ENCODE results near the gene GRM8.

DNA sequence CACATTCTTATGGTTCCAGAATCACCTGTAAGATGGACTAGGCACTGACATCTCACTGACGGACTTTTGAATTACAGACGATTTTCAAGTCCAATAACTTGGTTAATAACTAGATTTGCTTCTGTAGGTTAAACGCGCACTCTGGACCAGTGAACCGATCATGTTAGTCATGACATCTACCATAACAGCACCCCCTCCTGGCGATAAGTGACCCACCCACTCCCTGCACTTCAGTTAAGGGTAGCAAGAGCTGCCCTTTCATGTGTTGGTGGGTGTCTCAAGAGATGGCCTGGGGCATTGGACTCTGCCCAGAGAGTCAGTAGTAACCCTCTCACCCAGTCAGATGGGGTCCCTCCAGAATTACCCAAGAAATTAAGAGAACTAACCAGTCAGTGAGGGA lies 12.9 kb downstream of the GRM8 start:
- TF ChIP-seq, protein P1, sequence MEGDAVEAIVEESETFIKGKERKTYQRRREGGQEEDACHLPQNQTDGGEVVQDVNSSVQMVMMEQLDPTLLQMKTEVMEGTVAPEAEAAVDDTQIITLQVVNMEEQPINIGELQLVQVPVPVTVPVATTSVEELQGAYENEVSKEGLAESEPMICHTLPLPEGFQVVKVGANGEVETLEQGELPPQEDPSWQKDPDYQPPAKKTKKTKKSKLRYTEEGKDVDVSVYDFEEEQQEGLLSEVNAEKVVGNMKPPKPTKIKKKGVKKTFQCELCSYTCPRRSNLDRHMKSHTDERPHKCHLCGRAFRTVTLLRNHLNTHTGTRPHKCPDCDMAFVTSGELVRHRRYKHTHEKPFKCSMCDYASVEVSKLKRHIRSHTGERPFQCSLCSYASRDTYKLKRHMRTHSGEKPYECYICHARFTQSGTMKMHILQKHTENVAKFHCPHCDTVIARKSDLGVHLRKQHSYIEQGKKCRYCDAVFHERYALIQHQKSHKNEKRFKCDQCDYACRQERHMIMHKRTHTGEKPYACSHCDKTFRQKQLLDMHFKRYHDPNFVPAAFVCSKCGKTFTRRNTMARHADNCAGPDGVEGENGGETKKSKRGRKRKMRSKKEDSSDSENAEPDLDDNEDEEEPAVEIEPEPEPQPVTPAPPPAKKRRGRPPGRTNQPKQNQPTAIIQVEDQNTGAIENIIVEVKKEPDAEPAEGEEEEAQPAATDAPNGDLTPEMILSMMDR (IDR thresholded peaks at IDR 0.05; ENCODE audit: low read depth, low read length, missing input control), result no peak
- TF ChIP-seq TAF1 (conservative IDR thresholded peaks at IDR 0.05), result no peak
- TF ChIP-seq, protein P2, sequence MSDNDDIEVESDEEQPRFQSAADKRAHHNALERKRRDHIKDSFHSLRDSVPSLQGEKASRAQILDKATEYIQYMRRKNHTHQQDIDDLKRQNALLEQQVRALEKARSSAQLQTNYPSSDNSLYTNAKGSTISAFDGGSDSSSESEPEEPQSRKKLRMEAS (IDR thresholded peaks at IDR 0.05), result no peak
- TF ChIP-seq, protein P3, sequence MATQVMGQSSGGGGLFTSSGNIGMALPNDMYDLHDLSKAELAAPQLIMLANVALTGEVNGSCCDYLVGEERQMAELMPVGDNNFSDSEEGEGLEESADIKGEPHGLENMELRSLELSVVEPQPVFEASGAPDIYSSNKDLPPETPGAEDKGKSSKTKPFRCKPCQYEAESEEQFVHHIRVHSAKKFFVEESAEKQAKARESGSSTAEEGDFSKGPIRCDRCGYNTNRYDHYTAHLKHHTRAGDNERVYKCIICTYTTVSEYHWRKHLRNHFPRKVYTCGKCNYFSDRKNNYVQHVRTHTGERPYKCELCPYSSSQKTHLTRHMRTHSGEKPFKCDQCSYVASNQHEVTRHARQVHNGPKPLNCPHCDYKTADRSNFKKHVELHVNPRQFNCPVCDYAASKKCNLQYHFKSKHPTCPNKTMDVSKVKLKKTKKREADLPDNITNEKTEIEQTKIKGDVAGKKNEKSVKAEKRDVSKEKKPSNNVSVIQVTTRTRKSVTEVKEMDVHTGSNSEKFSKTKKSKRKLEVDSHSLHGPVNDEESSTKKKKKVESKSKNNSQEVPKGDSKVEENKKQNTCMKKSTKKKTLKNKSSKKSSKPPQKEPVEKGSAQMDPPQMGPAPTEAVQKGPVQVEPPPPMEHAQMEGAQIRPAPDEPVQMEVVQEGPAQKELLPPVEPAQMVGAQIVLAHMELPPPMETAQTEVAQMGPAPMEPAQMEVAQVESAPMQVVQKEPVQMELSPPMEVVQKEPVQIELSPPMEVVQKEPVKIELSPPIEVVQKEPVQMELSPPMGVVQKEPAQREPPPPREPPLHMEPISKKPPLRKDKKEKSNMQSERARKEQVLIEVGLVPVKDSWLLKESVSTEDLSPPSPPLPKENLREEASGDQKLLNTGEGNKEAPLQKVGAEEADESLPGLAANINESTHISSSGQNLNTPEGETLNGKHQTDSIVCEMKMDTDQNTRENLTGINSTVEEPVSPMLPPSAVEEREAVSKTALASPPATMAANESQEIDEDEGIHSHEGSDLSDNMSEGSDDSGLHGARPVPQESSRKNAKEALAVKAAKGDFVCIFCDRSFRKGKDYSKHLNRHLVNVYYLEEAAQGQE (IDR thresholded peaks at IDR 0.05), result no peak
- TF ChIP-seq GABPA (IDR thresholded peaks at IDR 0.05 in 1 of 2, conservative IDR thresholded peaks at IDR 0.05 in 1 of 2), result no peak
